LNCaP clone FGC (cell line): ENCODE measurements around the gene ADRA2B.

ENCODE experiments used
- DNase-seq: peaks from one replicate; pipeline ENCODE4 v3.0.0-alpha.2; 2011; ENCODE audit warnings: low read depth
- H3K4me3 ChIP-seq: 2 replicates; pipeline ENCODE4 v1.5.1; 2011; ENCODE audit warnings: mild to moderate bottlenecking, low read depth, low read length, control low read depth
- TF ChIP-seq, protein P1 (sequence below): IDR thresholded peaks from 2 replicates; pipeline ENCODE4 v1.5.1; 2012; ENCODE audit warnings: mild to moderate bottlenecking; ENCODE audit not compliant: control insufficient read depth, insufficient read depth; ENCODE audit errors: extremely low read depth

ADRA2B gene

DNA sequence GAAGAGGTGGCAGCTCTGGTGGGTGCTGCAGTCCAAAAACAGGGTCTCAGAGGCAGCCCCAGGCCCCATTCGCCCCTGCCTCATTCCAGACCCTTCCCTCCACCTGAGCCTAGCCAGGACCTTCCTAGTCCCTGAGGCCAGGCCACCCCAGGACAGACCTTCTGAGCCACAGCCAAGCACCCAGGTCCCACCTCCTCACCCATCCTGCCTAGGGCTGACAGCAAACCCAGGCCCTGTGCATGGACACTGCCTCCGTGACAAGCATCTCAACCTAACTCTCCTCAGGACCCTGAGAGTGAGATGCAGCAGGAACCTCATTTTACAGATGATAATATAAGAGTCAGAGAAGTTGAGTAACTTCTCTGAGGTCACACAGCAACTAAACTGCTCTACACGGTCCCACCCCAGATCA, 15.5 kb downstream of the ADRA2B start:
- no peak for DNase-seq
- TF ChIP-seq, protein P1, sequence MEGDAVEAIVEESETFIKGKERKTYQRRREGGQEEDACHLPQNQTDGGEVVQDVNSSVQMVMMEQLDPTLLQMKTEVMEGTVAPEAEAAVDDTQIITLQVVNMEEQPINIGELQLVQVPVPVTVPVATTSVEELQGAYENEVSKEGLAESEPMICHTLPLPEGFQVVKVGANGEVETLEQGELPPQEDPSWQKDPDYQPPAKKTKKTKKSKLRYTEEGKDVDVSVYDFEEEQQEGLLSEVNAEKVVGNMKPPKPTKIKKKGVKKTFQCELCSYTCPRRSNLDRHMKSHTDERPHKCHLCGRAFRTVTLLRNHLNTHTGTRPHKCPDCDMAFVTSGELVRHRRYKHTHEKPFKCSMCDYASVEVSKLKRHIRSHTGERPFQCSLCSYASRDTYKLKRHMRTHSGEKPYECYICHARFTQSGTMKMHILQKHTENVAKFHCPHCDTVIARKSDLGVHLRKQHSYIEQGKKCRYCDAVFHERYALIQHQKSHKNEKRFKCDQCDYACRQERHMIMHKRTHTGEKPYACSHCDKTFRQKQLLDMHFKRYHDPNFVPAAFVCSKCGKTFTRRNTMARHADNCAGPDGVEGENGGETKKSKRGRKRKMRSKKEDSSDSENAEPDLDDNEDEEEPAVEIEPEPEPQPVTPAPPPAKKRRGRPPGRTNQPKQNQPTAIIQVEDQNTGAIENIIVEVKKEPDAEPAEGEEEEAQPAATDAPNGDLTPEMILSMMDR = no peak
- H3K4me3 ChIP-seq = no peak overlapping the region

DNA sequence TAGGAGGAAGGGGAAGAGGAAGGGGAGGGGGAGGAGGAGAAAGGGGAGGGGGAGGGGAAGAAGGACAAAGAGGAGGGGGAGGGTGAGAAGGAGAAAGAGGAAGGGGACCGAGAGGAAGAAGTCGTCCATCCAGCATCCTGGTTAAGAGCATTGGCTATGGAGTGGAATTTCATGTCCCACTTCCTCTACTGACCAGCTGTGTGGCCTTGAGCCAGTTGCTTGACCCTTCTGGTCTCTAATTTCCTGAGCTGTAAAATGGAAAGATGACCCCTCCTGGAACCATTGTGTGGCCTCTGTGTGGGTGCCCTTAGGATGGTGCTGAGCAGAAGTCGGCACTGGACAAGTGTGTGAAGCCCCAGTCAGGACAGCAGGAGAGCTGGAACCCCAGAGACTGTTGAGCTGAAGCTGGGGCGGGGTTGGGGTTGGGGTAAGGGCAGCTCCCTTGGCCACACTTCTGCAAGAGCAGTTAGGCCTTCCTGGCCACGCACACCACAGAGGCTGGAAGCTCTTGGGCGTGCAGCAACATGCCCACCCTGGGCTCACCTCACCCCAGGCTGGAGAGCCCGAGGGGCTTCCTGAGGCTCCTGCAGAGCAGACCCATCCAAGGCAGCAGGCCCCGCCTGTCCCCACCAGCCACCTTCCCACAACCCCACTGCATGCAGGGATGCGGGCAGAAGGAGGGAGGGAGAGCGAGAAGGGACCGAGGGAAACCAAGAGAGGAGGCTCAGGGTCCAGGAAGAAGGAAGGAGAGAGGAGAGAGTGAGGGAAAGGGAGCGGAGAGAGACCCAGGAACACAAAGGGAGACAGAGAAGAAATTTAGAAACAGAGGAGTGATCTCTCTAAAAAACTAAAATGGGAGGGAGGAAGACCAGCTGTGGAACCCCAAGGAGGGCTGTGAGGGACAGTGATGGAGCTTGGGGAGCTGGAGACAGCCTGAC, 16.2 kb downstream of the ADRA2B start:
- TF ChIP-seq, protein P1 = no peak
- DNase-seq = no peak
- no peak overlapping the region for H3K4me3 ChIP-seq

DNA sequence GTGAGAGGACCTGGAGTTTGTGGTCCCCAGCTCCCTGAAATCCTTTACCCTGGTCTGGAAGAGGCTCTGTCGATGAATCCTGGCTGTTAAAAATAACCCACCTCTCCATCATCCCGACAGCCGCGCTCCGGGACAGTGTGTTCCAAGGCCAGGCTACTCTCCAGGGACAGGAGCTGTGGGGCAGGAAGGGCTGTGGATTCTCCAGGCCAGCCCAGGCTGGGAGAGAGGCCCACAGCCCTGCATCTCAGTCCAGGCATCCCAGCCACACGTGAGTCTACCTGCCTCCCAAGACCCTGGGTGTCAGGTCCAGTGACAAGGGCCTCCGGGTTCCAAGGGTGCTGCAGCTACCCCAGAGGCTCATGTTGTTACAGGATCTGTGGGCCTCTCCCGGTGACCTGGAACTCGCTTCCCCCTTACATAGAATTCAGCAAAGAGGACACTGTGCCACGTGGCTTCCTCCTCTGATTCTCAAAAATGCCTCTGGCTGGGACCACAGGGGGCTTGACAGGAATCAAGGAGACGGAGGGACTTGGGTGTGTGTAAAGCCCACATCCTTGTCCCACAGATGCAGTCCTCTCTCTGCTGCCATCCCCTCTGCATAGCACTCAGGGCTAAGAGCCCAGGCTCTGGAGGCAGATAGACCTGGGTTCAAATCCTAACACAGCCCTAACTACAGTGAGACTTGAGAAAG, 17.3 kb downstream of the ADRA2B start:
- TF ChIP-seq, protein P1 = no peak
- DNase-seq = no peak
- no peak overlapping the region for H3K4me3 ChIP-seq

DNA sequence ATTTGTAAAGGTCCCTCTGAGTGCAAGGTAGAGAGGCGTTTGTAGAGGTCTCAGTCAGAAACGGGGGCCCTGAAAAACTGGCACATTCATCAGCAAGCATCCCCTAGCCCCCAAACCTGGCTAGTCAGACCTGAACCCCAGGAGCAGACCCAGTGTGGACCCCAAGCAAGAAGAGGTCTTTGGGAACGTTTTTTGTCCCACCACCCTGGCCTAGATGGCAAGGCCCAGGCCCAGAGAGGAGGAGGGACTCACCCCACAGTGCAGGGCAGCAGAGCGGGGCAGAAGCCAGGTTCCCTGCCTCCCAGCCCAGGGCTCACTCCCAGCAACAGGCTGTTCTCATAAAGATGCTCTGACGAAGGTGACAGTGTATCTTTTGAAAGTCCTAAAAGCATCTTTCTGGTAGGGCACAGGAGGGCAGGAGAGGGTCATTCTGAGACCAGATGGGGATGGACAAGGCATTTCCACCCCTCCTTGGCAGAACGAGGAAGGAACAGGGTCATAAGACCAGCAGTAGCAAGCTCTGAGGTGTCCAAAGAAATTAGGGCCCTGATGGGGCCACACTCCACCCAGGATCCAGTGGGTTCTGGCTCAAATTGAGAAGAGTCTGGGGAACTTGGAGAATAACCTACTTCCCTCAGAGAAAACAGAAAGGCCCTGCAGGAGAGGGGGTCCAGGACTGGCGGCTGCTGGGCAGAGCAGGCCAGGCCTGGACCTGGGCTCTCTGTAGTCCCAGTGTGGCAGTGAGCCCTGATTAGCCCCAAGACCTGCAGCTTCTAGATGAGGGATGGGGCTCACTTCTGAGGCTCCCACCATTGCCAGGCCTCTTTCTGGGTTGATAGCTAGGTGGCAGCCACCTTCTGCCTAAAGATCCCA, 18.2 kb downstream of the ADRA2B start:
- DNase-seq = no peak
- TF ChIP-seq, protein P1 = no peak
- H3K4me3 ChIP-seq = no peak overlapping the region

DNA sequence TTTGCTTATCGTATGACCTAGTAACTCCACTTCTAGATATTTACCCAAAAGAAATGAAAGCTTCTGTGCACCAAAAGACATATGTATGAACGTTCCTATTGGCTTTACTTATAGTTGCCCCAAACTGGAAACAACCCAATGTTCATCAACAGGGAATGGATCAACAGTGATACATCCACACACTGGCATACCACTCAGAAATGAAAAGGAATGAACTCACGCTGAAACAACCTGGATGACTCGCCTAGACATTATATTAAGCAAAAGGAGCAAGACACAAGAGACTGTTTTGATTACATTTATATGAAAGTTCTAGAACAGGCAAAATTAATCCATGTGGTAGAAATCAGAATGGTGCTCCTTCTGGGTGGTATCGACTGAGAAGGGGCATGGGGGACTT, 18.9 kb downstream of the ADRA2B start:
- TF ChIP-seq, protein P1 = no peak
- DNase-seq = no peak
- no peak overlapping the region for H3K4me3 ChIP-seq

DNA sequence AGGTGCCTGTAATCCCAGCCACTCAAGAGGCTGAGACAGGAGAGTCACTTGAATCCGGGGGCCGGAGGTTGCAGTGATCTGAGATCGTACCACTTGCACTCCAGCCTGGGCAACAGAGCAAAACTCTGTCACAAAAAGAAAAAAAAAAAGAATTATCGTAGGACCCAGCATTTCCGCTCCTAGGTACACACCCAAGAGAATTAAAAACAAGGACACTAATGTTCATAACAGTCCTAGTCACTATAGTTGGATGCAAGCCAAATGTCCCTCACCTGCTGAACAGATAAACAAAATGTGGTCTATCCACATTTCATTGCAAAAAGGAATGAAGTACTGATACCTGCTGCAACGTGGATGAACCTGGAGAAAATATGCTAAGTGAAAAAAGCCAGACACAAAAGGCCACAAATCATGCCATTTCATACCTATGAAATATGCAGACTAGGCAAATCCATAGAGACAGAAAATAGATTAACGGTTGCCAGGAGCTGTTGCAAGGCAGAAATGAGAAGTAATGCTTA, 21.2 kb downstream of the ADRA2B start:
- no peak overlapping the region for H3K4me3 ChIP-seq
- DNase-seq = no peak
- TF ChIP-seq, protein P1 = no peak
